GM12801 (cell line): ENCODE results near the gene FUZ.

Experiments
- TF ChIP-seq, protein P1 (sequence below): IDR thresholded peaks from one replicate; pipeline ENCODE4 v1.5.1; 2011; ENCODE audit warnings: control low read depth; ENCODE audit not compliant: insufficient read length; ENCODE audit errors: extremely low read depth

The FUZ gene

DNA sequence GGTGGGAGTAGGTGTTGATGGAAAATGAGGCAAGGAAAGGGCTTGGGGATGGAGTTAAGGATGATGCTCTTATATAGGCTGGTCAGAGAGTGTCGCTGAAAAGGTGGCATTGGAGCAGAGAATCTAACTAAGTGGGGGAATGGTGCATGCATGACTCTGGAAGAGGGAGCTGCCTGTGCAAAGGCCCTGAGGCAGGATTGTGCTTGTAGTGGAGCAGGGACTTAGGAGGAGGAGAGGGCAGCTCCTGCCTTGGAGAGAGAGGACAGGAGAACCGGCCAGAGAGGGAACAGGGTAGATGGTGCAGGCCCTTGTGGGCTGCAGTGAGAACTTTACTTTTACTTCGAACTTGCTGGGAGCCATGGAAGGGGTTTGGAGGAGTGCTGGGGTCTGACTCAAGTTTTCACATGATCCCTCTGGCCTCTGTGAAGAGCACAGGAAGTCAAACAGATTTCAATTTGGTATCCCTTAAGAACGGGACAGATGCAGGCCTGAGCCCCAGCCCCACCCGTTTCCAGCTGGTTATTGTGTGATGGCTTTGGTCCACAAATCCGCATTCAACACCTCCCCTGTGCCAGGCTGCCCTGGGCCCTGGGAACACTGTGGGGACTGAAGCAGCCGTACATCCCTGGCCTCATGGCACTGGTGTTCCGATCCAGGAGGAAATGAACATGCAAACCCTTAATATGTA lies 39.3 kb downstream of the FUZ start:
- TF ChIP-seq, protein P1, sequence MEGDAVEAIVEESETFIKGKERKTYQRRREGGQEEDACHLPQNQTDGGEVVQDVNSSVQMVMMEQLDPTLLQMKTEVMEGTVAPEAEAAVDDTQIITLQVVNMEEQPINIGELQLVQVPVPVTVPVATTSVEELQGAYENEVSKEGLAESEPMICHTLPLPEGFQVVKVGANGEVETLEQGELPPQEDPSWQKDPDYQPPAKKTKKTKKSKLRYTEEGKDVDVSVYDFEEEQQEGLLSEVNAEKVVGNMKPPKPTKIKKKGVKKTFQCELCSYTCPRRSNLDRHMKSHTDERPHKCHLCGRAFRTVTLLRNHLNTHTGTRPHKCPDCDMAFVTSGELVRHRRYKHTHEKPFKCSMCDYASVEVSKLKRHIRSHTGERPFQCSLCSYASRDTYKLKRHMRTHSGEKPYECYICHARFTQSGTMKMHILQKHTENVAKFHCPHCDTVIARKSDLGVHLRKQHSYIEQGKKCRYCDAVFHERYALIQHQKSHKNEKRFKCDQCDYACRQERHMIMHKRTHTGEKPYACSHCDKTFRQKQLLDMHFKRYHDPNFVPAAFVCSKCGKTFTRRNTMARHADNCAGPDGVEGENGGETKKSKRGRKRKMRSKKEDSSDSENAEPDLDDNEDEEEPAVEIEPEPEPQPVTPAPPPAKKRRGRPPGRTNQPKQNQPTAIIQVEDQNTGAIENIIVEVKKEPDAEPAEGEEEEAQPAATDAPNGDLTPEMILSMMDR, result no peak

DNA sequence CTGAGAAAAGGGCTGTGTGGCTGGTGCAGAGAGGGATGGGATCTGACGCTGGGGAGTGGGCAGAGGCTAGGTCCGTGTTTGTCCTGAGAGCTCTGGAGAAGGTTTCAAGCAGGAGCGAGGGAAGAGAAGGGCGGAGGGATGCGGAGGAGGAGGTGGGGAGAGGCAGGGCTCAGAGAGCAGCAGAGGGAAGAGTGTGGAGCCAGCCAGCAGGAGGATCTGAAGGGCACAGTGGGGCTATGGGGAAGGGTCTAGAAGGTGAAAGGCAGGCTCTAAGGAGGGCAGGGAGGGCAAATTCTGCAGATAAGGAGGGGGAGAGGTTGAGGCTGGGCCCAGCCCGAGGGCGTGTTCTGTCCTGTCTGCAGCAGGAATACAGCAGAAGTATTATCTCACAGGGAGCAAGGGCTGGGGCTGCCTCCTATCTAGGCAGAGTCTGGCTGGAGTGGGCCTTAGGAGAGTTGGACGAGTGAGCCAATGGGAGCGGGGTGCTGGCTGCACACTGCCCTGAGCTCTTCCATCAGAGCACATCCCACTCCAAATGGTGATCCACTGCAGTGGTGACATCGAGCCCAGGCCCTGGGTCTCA lies 40.2 kb downstream of the FUZ start:
- TF ChIP-seq, protein P1, result no peak

DNA sequence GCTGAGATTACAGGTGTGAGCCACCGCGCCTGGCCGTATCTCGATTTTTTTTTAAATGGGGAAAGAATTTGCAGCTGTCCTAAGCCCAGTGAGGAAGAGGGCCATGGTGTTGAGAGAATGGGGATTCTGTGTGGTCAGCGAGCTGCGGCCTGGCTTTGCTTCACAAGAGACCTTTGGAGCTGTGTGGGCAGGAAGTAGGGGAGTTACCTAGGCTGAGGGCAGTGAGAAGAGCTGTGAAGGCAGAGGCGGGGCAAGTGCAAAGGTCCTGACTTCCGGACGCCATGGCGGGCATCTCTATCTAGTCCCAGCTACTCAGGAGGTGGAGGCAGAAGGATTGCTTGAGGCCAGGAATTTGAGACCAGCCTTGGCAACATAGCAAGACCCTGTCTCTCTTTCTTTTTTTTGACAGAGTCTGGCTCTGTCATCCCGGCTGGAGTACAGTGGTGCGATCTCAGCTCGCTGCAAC lies 41.4 kb downstream of the FUZ start:
- TF ChIP-seq, protein P1, result no peak

DNA sequence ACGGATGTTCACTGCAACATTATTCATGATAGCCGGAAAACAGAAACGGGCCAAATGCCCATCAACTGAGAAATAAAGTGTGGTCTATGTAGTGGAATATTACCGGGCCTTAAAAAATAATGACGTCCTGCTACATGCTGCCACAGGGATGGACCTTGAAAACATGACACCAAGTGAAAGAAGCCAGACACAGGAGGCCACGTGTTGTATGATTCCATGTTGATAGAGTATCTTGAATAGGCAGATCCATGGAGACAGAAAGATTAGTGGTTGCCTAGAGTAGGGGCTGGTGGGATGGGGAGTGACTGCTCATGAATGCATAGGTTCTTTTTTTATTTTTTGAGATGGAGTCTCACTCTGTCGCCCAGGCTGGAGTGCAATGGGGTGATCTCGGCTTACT lies 42.6 kb downstream of the FUZ start:
- TF ChIP-seq, protein P1, result no peak

DNA sequence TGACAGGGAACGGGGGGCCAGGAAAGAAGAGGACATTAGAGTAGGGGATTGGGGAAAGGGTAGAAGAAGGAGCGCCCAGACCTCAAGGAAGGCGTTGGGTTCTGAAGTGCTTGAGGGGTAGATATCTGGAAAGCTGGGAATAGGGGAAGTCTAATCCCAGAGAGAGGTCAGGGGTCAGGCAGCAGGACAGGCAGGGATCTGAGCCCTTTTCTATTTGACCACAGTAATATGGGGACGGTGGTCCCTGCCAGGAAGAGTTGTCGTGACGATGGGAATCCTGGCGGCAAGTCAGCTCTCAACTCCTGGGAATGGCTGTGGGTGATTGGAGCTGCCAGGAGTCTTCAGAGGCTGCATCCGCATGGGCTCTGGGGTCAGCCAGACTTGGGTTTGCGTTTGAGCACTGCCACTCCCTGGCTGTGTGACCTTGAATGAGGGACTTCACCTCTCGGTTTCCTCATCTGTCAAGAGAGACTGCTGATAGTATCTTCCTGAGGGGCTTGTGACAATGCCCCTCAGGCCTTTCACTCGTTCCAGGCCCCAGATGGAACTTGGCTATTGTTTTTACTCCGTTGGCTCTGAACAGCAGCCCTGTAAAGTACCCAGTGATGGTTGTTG lies 45.0 kb downstream of the FUZ start:
- TF ChIP-seq, protein P1, result no peak

DNA sequence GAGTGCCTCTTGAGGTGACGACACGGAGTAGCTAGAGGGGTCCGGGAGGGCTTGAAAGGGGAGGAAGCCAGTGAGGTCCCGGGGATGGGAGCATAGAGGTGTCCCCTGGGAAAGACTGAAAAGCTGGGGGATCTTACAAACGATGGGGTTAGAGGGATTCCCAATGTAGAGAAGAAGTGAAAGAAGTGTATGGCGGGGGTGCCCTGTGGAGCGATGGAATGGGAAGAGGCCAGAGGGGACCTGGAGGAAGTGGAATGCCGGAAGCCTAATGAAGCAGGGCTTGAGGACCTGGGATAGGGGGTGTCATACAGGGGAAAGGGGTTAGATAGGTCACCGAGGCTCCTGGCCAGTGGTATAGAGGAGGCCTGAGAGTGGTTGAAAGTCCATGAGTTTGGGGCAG lies 45.7 kb downstream of the FUZ start:
- TF ChIP-seq, protein P1, result no peak

DNA sequence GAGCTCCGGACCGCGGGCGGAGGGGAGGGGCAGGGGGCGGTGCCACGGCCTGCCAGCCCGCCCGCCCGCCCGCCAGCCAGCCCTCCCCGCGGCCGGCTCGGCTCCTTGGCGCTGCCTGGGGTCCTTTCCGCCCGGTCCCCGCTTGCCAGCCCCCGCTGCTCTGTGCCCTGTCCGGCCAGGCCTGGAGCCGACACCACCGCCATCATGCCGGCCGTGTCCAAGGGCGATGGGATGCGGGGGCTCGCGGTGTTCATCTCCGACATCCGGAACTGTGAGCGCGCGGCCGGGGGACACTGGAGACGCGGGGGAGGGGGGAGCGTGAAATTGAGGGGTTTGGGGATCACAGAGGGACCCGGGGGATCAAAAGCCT lies 46.2 kb downstream of the FUZ start, which contains the start of gene AP2A1:
TSS of gene AP2A1 (plus strand) at position 72 of the 370 bp plus-strand sequence. CDS start at position 205, 133 bp downstream.
- TF ChIP-seq, protein P1, result no peak
